ENCODE results near the gene ACACB.

- TF ChIP-seq POLR2A (IDR thresholded peaks at IDR 0.05; ENCODE audit: low read length) (no peak), TP53 (CRISPR knock-in tag; IDR thresholded peaks at IDR 0.05) (no peak), JUN (IDR thresholded peaks at IDR 0.05) (no peak), RCOR1 (IDR thresholded peaks at IDR 0.05; ENCODE audit: low read depth, low read length) (no peak), RAD21 (conservative IDR thresholded peaks at IDR 0.05 in 1 of 2, IDR thresholded peaks at IDR 0.05 in 1 of 2) (no peak)
- TF ChIP-seq, protein P1, sequence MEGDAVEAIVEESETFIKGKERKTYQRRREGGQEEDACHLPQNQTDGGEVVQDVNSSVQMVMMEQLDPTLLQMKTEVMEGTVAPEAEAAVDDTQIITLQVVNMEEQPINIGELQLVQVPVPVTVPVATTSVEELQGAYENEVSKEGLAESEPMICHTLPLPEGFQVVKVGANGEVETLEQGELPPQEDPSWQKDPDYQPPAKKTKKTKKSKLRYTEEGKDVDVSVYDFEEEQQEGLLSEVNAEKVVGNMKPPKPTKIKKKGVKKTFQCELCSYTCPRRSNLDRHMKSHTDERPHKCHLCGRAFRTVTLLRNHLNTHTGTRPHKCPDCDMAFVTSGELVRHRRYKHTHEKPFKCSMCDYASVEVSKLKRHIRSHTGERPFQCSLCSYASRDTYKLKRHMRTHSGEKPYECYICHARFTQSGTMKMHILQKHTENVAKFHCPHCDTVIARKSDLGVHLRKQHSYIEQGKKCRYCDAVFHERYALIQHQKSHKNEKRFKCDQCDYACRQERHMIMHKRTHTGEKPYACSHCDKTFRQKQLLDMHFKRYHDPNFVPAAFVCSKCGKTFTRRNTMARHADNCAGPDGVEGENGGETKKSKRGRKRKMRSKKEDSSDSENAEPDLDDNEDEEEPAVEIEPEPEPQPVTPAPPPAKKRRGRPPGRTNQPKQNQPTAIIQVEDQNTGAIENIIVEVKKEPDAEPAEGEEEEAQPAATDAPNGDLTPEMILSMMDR (IDR thresholded peaks at IDR 0.05): no peak
Observed at GRCh38 chr12:109200825-109201495, 84.6 kb downstream of the ACACB start.
